Measurements from ENCODE around the gene GRID2. TPM values are rescaled to one million over a fixed set of nuclear protein-coding genes. Genes with fewer than 3 reads are reported as not detected.

Gene GRID2
- total and polyA plus RNA-seq, 9 of the 15 experiments (the other 6 are each of a cell fraction or from before 2014, with no cell fraction given), result 0.04 TPM; not detected in 7

DNA sequence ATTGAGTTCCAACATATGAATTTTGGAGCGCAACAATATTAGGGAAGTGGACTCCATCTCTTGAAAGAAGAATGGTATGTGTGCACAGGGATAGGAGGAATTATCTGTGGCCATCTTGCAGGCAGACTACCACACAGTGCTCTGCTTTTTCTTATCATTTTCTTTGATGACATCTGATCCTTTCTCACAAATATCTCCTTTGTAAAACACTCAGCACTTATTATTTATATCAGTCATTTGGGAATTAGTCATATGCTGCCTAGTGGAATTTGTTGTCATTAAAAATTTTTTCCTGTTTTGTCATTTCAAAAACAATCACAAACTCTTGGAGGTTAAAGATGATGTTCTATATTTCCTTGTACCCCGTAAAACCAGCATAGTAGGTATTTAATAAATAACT, 1080.5 kb downstream of the GRID2 start:
- Histone ChIP-seq H3K27me3 (ENCODE audit: control insufficient read depth in 2 of 2, insufficient read depth in 2 of 2, low read length in 2 of 2) (no peaks in the 10 kb centered on the region), H3K4me2 (ENCODE audit: insufficient read depth, low read length) (no peak overlapping the region), H4K20me1 (replicated peaks; ENCODE audit: control insufficient read depth, insufficient read depth, low read length) (no peaks in the 10 kb centered on the region), H3K9me3 (replicated peaks; ENCODE audit: control insufficient read depth, insufficient read depth, low read depth, low read length) (no peaks in the 10 kb centered on the region), H2AFZ (ENCODE audit: low read depth, low read length) (no peak overlapping the region), H3K36me3 (ENCODE audit: control insufficient read depth, insufficient read depth, low read length) (no peaks in the 10 kb centered on the region), H3K27ac (ENCODE audit: extremely low read depth, low read depth, low read length) (no peak overlapping the region), H3K4me3 (no peak overlapping the region), H3K9me1 (ENCODE audit: control insufficient read depth, insufficient read depth, low read length) (no peaks in the 10 kb centered on the region), H3K4me1 (replicated peaks in 1 of 2; ENCODE audit: control insufficient read depth in 2 of 2, insufficient read depth in 2 of 2, low read length in 2 of 2) (no peaks in the 10 kb centered on the region), H3K79me2 (ENCODE audit: control insufficient read depth, insufficient read depth, low read length) (no peaks in the 10 kb centered on the region), H3K9ac (ENCODE audit: insufficient read depth in 1 of 2, low read depth in 2 of 2, low read length in 2 of 2) (no peak overlapping the region)
- intact Hi-C loops (cut with micrococcal nuclease) (no loop called here), in situ Hi-C loops (cut with MboI) (no loop called here)
- CTCF ChIA-PET (ENCODE audit: low intra/inter-chr PET ratio), result no interaction called here
- WGBS (ENCODE audit: insufficient coverage, low coverage, missing lambda C conversion rate), result 0% methylated on average over 2 of the region's 2 CpGs
- ATAC-seq, result no peak
- no TSS peak for BruUV-seq (replicated peaks)
- DNase-seq (ENCODE audit: extremely low read depth in 1 of 4, low spot score in 3 of 4), result no peak
- POLR2A ChIA-PET, result no interaction called here
- FAIRE-seq, result no peak
- TF ChIP-seq, protein P1, sequence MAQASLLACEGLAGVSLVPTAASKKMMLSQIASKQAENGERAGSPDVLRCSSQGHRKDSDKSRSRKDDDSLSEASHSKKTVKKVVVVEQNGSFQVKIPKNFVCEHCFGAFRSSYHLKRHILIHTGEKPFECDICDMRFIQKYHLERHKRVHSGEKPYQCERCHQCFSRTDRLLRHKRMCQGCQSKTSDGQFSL (CRISPR knock-in tag; IDR thresholded peaks at IDR 0.05), result no peak
- TF ChIP-seq, protein P1 (tag; IDR thresholded peaks at IDR 0.05), result no peak
- TF ChIP-seq, protein P2, sequence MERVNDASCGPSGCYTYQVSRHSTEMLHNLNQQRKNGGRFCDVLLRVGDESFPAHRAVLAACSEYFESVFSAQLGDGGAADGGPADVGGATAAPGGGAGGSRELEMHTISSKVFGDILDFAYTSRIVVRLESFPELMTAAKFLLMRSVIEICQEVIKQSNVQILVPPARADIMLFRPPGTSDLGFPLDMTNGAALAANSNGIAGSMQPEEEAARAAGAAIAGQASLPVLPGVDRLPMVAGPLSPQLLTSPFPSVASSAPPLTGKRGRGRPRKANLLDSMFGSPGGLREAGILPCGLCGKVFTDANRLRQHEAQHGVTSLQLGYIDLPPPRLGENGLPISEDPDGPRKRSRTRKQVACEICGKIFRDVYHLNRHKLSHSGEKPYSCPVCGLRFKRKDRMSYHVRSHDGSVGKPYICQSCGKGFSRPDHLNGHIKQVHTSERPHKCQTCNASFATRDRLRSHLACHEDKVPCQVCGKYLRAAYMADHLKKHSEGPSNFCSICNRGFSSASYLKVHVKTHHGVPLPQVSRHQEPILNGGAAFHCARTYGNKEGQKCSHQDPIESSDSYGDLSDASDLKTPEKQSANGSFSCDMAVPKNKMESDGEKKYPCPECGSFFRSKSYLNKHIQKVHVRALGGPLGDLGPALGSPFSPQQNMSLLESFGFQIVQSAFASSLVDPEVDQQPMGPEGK (CRISPR knock-in tag; IDR thresholded peaks at IDR 0.05; ENCODE audit: borderline replicate concordance), result no peak
- TF ChIP-seq, protein P3, sequence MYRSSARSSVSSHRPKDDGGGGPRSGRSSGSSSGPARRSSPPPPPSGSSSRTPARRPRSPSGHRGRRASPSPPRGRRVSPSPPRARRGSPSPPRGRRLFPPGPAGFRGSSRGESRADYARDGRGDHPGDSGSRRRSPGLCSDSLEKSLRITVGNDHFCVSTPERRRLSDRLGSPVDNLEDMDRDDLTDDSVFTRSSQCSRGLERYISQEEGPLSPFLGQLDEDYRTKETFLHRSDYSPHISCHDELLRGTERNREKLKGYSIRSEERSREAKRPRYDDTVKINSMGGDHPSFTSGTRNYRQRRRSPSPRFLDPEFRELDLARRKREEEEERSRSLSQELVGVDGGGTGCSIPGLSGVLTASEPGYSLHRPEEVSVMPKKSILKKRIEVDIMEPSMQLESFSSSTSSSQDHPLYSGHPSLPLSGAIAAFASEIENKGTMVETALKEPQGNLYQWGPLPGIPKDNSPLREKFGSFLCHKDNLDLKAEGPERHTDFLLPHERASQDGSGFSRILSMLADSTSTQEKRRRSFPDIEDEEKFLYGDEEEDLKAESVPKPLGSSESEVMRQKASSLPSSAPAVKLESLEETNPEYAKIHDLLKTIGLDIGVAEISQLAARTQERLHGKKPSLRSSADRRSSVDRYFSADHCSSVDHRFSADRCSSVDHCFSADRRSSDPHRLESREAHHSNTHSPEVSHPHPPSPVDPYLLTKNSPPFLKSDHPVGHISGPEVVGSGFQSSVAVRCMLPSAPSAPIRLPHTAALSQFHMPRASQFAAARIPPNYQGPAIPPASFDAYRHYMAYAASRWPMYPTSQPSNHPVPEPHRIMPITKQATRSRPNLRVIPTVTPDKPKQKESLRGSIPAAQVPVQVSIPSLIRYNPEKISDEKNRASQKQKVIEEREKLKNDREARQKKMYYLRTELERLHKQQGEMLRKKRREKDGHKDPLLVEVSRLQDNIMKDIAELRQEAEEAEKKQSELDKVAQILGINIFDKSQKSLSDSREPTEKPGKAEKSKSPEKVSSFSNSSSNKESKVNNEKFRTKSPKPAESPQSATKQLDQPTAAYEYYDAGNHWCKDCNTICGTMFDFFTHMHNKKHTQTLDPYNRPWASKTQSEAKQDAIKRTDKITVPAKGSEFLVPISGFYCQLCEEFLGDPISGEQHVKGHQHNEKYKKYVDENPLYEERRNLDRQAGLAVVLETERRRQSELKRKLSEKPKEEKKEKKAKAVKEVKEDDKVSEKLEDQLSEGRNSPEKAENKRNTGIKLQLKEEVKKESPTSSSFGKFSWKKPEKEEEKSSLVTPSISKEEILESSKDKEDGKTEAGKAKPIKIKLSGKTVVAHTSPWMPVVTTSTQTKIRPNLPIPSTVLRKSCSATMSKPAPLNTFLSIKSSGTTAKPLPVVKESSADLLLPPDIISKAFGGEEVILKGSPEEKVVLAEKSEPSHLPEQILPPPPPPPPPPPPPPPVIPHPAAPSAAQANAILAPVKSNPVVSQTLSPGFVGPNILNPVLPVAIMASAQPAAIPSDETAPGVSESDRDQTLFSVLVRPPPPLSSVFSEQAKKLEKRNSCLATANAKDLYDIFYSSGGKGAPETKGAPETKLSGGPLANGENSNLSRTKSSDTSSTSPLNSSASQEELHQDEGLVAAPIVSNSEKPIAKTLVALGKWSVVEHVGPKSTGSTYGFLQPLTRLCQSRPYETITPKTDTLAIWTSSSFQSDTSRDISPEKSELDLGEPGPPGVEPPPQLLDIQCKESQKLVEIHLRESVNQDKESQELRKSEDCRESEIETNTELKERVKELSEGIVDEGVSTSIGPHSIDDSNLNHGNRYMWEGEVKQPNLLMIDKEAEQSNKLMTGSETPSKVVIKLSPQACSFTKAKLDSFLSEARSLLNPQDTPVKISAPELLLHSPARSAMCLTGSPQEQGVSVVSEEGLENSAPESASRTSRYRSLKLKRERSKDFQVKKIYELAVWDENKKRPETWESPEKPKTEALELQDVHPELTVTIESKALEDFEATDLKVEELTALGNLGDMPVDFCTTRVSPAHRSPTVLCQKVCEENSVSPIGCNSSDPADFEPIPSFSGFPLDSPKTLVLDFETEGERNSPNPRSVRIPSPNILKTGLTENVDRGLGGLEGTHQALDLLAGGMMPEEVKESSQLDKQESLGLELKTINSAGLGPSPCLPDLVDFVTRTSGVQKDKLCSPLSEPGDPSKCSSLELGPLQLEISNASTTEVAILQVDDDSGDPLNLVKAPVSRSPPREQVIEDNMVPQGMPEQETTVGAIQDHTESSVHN (IDR thresholded peaks at IDR 0.05; ENCODE audit: borderline replicate concordance in 1 of 2, low read depth in 1 of 2), result no peak
- TF ChIP-seq, protein P4, sequence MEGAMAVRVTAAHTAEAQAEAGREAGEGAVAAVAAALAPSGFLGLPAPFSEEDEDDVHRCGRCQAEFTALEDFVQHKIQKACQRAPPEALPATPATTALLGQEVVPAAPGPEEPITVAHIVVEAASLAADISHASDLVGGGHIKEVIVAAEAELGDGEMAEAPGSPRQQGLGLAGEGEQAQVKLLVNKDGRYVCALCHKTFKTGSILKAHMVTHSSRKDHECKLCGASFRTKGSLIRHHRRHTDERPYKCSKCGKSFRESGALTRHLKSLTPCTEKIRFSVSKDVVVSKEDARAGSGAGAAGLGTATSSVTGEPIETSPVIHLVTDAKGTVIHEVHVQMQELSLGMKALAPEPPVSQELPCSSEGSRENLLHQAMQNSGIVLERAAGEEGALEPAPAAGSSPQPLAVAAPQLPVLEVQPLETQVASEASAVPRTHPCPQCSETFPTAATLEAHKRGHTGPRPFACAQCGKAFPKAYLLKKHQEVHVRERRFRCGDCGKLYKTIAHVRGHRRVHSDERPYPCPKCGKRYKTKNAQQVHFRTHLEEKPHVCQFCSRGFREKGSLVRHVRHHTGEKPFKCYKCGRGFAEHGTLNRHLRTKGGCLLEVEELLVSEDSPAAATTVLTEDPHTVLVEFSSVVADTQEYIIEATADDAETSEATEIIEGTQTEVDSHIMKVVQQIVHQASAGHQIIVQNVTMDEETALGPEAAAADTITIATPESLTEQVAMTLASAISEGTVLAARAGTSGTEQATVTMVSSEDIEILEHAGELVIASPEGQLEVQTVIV (CRISPR knock-in tag; IDR thresholded peaks at IDR 0.05; ENCODE audit: borderline replicate concordance), result no peak
- TF ChIP-seq MBD2 (IDR thresholded peaks at IDR 0.05; ENCODE audit: borderline replicate concordance, low read depth) (no peak), ZNF232 (CRISPR knock-in tag; IDR thresholded peaks at IDR 0.05) (no peak)
